Measurements from ENCODE around the gene ETV4. TPM values are rescaled to one million over a fixed set of nuclear protein-coding genes. Genes with fewer than 3 reads are reported as not detected.

ETV4 gene
- total and polyA plus RNA-seq, 2 of the 13 experiments (the other 11 are each of a cell fraction or from before 2014, with no cell fraction given): 128 to 330 TPM

DNA sequence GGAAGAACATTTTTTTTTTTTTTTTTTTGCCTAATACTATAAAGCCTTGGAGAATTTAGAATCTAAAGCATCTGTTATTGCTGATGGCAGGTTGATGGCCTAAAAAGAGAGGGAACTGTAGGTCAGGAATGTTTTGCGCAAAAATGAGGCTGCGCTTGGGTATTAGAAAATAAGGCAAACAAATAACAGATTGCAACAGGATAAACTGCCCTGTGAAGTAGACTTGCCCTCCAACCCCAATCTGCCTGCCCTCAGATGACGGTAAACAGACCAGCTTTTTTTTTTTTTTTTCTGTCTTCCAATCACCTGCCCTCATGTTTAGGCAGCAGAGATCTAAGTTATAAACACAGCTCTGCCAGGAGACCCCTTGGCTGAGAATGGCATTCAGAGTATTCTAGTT, 66.2 kb downstream of the ETV4 start (continued):
- TF ChIP-seq, protein P1, sequence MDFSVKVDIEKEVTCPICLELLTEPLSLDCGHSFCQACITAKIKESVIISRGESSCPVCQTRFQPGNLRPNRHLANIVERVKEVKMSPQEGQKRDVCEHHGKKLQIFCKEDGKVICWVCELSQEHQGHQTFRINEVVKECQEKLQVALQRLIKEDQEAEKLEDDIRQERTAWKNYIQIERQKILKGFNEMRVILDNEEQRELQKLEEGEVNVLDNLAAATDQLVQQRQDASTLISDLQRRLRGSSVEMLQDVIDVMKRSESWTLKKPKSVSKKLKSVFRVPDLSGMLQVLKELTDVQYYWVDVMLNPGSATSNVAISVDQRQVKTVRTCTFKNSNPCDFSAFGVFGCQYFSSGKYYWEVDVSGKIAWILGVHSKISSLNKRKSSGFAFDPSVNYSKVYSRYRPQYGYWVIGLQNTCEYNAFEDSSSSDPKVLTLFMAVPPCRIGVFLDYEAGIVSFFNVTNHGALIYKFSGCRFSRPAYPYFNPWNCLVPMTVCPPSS (IDR thresholded peaks at IDR 0.05): no peak
- TF ChIP-seq ZNF160 (CRISPR knock-in tag; IDR thresholded peaks at IDR 0.05) (0 out of 2 replicates have a peak, but pooled peaks have one; percentile 36), MYNN (CRISPR knock-in tag; IDR thresholded peaks at IDR 0.05; ENCODE audit: low read depth) (no peak), ZNF674 (CRISPR knock-in tag; IDR thresholded peaks at IDR 0.05; ENCODE audit: low read depth) (no peak), ZNF788 (CRISPR knock-in tag; IDR thresholded peaks at IDR 0.05; ENCODE audit: borderline replicate concordance) (no peak), ZNF431 (CRISPR knock-in tag; IDR thresholded peaks at IDR 0.05; ENCODE audit: borderline replicate concordance, low read depth) (no peak), ZBTB3 (CRISPR knock-in tag; IDR thresholded peaks at IDR 0.05; ENCODE audit: borderline replicate concordance, low read depth) (no peak), HDAC6 (IDR thresholded peaks at IDR 0.05; ENCODE audit: low read depth, low read length) (no peak), TCF12 (IDR thresholded peaks at IDR 0.05) (no peak), TCF12 (CRISPR knock-in tag; IDR thresholded peaks at IDR 0.05) (peak; percentile 74; the same call in 1 of the 2 replicates), RFX1 (IDR thresholded peaks at IDR 0.05) (no peak), ZFP82 (CRISPR knock-in tag; IDR thresholded peaks at IDR 0.05; ENCODE audit: borderline replicate concordance) (no peak), ZNF451 (CRISPR knock-in tag; IDR thresholded peaks at IDR 0.05) (no peak), MIXL1 (CRISPR knock-in tag; IDR thresholded peaks at IDR 0.05) (peak; percentile 89), ZNF672 (CRISPR knock-in tag; IDR thresholded peaks at IDR 0.05) (no peak), GABPA (IDR thresholded peaks at IDR 0.05; ENCODE audit: low read depth, low read length) (no peak), GABPA (CRISPR knock-in tag; IDR thresholded peaks at IDR 0.05; ENCODE audit: low read depth) (peak; percentile 57; the same call in 1 of the 2 replicates)
- TF ChIP-seq, protein P2, sequence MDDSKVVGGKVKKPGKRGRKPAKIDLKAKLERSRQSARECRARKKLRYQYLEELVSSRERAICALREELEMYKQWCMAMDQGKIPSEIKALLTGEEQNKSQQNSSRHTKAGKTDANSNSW (CRISPR knock-in tag; IDR thresholded peaks at IDR 0.05; ENCODE audit: borderline replicate concordance): no peak
- TF ChIP-seq, protein P3, sequence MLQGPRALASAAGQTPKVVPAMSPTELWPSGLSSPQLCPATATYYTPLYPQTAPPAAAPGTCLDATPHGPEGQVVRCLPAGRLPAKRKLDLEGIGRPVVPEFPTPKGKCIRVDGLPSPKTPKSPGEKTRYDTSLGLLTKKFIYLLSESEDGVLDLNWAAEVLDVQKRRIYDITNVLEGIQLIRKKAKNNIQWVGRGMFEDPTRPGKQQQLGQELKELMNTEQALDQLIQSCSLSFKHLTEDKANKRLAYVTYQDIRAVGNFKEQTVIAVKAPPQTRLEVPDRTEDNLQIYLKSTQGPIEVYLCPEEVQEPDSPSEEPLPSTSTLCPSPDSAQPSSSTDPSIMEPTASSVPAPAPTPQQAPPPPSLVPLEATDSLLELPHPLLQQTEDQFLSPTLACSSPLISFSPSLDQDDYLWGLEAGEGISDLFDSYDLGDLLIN (CRISPR knock-in tag; IDR thresholded peaks at IDR 0.05; ENCODE audit: borderline replicate concordance): no peak
- TF ChIP-seq, protein P4, sequence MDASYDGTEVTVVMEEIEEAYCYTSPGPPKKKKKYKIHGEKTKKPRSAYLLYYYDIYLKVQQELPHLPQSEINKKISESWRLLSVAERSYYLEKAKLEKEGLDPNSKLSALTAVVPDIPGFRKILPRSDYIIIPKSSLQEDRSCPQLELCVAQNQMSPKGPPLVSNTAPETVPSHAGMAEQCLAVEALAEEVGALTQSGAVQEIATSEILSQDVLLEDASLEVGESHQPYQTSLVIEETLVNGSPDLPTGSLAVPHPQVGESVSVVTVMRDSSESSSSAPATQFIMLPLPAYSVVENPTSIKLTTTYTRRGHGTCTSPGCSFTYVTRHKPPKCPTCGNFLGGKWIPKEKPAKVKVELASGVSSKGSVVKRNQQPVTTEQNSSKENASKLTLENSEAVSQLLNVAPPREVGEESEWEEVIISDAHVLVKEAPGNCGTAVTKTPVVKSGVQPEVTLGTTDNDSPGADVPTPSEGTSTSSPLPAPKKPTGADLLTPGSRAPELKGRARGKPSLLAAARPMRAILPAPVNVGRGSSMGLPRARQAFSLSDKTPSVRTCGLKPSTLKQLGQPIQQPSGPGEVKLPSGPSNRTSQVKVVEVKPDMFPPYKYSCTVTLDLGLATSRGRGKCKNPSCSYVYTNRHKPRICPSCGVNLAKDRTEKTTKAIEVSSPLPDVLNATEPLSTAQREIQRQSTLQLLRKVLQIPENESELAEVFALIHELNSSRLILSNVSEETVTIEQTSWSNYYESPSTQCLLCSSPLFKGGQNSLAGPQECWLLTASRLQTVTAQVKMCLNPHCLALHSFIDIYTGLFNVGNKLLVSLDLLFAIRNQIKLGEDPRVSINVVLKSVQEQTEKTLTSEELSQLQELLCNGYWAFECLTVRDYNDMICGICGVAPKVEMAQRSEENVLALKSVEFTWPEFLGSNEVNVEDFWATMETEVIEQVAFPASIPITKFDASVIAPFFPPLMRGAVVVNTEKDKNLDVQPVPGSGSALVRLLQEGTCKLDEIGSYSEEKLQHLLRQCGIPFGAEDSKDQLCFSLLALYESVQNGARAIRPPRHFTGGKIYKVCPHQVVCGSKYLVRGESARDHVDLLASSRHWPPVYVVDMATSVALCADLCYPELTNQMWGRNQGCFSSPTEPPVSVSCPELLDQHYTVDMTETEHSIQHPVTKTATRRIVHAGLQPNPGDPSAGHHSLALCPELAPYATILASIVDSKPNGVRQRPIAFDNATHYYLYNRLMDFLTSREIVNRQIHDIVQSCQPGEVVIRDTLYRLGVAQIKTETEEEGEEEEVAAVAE (CRISPR knock-in tag; IDR thresholded peaks at IDR 0.05; ENCODE audit: borderline replicate concordance): peak; percentile 93
- TF ChIP-seq, protein P5, sequence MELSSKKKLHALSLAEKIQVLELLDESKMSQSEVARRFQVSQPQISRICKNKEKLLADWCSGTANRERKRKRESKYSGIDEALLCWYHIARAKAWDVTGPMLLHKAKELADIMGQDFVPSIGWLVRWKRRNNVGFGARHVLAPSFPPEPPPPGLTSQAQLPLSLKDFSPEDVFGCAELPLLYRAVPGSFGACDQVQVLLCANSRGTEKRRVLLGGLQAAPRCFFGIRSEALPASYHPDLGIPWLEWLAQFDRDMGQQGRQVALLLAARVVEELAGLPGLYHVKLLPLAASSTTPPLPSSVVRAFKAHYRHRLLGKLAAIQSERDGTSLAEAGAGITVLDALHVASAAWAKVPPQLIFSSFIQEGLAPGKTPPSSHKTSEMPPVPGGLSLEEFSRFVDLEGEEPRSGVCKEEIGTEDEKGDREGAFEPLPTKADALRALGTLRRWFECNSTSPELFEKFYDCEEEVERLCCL (CRISPR knock-in tag; IDR thresholded peaks at IDR 0.05; ENCODE audit: borderline replicate concordance): no peak
